ENCODE results near the gene SH3RF3. TPM values are rescaled to one million over a fixed set of nuclear protein-coding genes. Genes with fewer than 3 reads are reported as not detected.

Gene SH3RF3
- total RNA-seq, 2 experiments from 2014 or later = 1.8 to 2.0 TPM

DNA sequence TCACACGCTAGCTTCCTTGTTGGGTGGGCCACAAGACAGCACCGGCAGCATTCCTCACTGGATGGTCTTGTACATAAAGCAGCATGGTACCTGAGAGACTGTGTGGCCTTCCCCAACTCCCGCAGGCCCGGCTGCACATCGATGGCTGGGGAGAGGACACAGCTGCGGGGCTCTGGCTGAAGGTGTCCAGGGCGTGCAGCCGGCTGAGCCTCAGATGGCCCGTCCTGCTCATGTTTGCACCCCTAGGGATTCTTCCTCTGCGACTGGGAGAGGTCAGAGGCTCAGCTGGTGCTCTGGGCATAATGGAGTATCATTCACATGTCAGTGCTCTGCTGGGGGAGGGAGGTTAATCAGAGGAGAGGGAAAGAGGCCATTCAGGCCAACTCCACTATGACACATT, 276.9 kb downstream of the SH3RF3 start:
- Mint-ChIP-seq H3K36me3 (ENCODE audit: low read depth) (no peaks in the 10 kb centered on the region), H3K27ac (no peak overlapping the region), H3K27me3 (ENCODE audit: low read depth) (no peaks in the 10 kb centered on the region), H3K9me3 (no peaks in the 10 kb centered on the region), H3K4me1 (ENCODE audit: low read depth) (peaks cover 11% of the 10 kb centered on the region), H3K4me3 (no peak overlapping the region)
- intact Hi-C loops (cut with micrococcal nuclease) = no loop called here
- CTCF ChIA-PET = no interaction called here
- no peak for DNase-seq

DNA sequence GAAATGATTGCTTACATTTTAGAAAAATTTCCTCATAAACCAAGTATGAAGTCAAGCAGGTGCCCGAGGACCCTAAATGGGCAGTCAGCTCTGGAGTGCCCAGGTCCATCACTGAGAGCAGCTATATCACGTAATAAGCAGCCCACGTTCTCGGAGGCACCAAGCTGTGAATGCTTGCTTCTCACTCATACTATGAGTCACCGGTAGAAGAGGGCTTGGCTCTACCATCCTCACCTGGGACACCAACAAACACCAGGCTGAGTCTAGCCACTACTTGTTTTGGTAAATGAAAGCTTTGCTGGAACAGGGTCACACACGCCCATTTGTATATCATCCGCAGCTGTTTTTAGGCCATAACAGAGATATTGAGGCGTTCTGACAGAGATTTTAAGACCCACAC, 277.3 kb downstream of the SH3RF3 start:
- Mint-ChIP-seq H3K27me3 (ENCODE audit: low read depth) (no peaks in the 10 kb centered on the region), H3K4me3 (no peak overlapping the region), H3K36me3 (ENCODE audit: low read depth) (no peaks in the 10 kb centered on the region), H3K9me3 (no peaks in the 10 kb centered on the region), H3K4me1 (ENCODE audit: low read depth) (peaks cover 11% of the 10 kb centered on the region), H3K27ac (no peak overlapping the region)
- CTCF ChIA-PET = interaction anchor here (1.2 kb wide), 1 partner anchor 104 kb away, joined by 5 read pairs; no protein-coding TSS in a partner anchor
- intact Hi-C loops (cut with micrococcal nuclease) = no loop called here
- DNase-seq = no peak

DNA sequence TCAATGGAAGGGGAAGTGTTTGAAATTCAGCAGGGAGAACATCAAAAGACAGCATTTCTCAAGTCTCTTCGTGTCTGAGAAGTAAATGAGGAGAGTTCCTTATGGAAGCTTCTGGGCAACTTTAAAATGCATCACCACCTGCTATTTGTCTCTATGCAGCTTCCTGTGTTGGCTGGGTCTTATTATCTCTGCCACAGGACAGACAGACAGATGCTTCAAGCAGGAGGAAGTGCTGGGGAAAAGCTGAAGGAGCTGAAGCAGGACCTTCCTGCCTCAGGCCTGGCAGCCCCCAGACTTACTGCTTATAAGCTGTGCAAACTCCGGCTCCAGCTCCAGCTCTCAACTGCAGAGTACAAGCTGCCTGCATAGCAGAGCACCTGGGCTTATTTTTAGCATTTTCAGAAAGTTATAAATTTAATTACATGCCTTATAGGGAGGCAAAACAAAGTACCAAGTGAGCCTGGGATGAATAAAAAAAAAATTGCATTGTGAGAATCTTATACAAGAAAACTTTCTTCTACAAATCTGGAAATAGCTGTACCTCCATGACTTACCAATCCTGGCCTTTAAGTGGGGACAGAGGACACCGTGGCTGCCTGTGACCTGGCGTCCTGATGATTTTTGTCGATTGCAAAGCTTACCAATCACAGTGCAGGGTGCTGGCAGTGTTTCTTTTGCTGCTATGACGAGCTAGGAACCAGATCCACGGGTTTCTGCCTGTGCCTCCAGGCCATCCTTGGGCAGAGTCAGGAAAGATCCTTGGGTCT, 278.5 kb downstream of the SH3RF3 start:
- H3K27ac Mint-ChIP-seq = no peak overlapping the region

DNA sequence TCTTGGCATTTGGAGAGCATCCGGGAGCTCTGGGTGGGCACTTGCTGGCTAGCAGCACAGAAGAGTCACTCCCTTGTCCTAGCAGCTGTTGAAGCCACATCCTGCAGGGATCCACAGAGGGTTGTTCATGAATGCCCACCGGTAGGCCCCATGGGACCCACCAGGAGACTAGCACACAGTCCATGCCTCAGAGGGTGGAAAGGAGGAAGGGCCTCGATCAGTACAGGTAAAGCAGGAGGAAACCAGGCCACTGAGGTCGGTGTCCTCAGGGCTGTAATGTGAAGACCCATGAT, 279.0 kb downstream of the SH3RF3 start:
- Mint-ChIP-seq H3K36me3 (ENCODE audit: low read depth) (no peaks in the 10 kb centered on the region), H3K27me3 (ENCODE audit: low read depth) (no peaks in the 10 kb centered on the region), H3K4me3 (no peak overlapping the region), H3K27ac (no peak overlapping the region), H3K4me1 (ENCODE audit: low read depth) (peaks cover 9% of the 10 kb centered on the region), H3K9me3 (no peaks in the 10 kb centered on the region)
- intact Hi-C loops (cut with micrococcal nuclease) = no loop called here
- CTCF ChIA-PET = interaction anchor here (0.7 to 1.7 kb wide), 2 partner anchors 13 to 126 kb away, joined by 3 to 4 read pairs; no protein-coding TSS in a partner anchor
- DNase-seq = no peak

More for the DNA sequence above, 278.5 kb downstream of the SH3RF3 start:
- intact Hi-C loops (cut with micrococcal nuclease) = no loop called here
- H3K9me3 Mint-ChIP-seq = no peaks in the 10 kb centered on the region
- no peaks in the 10 kb centered on the region for H3K27me3 Mint-ChIP-seq (ENCODE audit: low read depth)
- H3K4me1 Mint-ChIP-seq (ENCODE audit: low read depth) = peaks cover 11% of the 10 kb centered on the region
- CTCF ChIA-PET = interaction anchor here (0.7 to 1.7 kb wide), 3 partner anchors 13 to 126 kb away, joined by 3 to 5 read pairs (median 4); no protein-coding TSS in a partner anchor
- no peaks in the 10 kb centered on the region for H3K36me3 Mint-ChIP-seq (ENCODE audit: low read depth)
- H3K4me3 Mint-ChIP-seq = no peak overlapping the region
- DNase-seq = no peak

DNA sequence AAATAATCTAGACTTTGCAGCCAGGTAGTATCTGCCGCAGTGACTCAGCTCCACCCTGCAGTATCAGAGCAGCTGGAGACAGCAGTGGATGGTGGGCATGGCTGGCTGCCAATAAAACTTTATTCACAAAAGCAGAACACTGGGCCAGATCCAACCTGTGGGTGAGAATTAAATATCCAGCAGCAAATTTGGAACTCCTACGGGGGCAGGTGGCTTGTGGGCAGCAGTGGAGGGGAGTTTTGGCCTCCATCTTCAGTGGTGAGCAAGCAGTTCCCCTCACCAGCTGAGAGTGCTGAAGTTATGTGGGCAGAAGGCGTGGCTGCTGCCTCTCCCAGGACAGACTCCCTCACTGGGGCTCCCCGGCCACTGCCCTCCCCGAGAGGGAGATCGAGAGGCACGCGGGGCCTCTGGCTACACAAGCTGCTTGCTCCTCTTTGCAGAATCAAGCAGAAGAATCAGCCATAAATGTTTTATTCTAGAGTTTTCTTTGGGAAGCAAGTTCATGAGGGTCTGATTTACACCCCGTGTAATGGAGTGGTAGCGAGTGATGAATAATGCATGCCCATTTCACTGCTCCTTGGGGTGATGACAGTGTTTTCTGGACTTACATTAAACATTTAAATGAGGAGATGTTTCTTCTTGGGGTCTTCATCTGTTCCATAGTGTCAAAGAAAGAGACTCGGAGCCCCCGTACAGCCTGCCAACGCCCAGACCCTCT, 280.5 kb downstream of the SH3RF3 start:
- intact Hi-C loops (cut with micrococcal nuclease) = no loop called here

DNA sequence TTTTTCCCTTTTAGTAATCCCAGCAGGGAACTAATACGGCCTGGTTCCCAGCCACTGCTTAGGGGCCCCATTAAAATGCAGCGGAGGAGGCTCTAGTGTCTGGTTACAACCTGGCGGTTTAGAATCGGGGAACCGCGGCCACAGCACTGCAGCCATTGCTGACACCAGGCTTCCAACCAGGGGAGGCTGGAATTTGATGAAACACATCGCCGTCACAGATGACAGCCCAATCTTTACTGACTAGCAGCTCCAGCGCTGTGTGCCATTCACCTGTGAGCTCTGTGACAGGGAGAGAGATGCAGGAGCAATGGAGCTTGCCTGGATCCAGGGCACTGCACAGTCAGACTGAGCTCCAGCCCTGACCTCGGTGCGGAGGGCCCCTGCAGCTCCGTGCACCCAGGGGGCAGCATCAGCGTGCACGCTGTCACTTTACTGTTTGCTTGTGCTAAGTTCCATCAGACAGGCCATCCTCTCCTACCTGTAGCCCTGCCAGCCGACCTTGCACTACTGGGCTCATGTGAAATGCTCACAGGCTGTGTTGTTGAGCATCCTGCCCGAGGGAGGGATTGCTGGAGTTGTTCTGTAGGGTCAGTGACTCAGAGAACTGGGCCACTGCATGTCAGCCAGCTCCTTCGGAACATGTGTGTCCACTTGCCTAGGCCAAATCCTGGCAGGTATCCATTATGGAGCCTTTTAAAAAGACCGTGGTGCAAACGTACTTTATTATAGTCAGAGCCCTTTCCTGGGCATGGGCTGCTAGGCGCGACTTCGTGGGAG, 281.2 kb downstream of the SH3RF3 start:
- Mint-ChIP-seq H3K36me3 (ENCODE audit: low read depth) (no peaks in the 10 kb centered on the region), H3K27me3 (ENCODE audit: low read depth) (no peaks in the 10 kb centered on the region), H3K27ac (no peak overlapping the region), H3K4me3 (no peak overlapping the region), H3K4me1 (ENCODE audit: low read depth) (no peaks in the 10 kb centered on the region), H3K9me3 (no peaks in the 10 kb centered on the region)
- intact Hi-C loops (cut with micrococcal nuclease) = no loop called here
- CTCF ChIA-PET = no interaction called here
- no peak for DNase-seq

More for the DNA sequence above, 280.5 kb downstream of the SH3RF3 start:
- H3K36me3 Mint-ChIP-seq (ENCODE audit: low read depth) = no peaks in the 10 kb centered on the region
- CTCF ChIA-PET = no interaction called here
- H3K27me3 Mint-ChIP-seq (ENCODE audit: low read depth) = no peaks in the 10 kb centered on the region
- no peak overlapping the region for H3K4me3 Mint-ChIP-seq
- H3K4me1 Mint-ChIP-seq (ENCODE audit: low read depth) = no peaks in the 10 kb centered on the region
- no peak for DNase-seq
- H3K27ac Mint-ChIP-seq = no peak overlapping the region
- H3K9me3 Mint-ChIP-seq = no peaks in the 10 kb centered on the region

DNA sequence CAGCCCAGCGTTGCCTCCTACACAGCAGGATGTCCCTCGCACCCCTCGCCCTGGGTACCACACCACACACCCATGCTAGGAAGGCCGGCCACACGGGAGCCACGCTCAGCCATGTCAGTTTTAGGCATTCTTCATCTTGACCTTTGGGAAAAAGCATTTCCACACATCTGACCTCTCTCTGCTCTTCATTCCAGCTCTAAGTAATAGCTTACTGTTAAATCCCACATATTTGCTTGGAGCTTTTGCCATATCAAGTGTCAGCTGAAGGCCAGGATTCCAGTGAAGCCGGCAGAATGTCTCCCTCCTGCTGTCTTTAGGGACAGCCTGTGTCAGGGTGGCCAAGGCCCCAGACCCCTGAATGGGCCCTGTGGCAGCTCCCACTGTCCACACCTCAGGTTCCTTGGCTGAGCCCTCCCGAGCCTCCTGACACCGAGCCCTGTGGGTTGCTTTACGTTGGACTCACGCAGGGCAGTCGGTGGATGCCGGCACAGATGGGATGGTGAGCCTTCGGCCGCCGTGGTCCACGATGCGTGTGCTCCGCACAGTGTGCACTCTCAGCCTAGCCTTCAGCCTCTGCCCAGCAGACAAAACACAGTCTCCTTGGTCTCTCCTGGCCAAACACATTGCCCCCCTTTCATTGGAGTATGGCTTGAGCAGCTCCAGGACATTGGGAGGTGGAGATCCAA, 282.8 kb downstream of the SH3RF3 start:
- CTCF ChIA-PET = no interaction called here
- intact Hi-C loops (cut with micrococcal nuclease) = no loop called here
- Mint-ChIP-seq H3K27ac (no peak overlapping the region), H3K27me3 (ENCODE audit: low read depth) (no peaks in the 10 kb centered on the region), H3K9me3 (no peaks in the 10 kb centered on the region), H3K36me3 (ENCODE audit: low read depth) (no peaks in the 10 kb centered on the region), H3K4me1 (ENCODE audit: low read depth) (no peaks in the 10 kb centered on the region), H3K4me3 (no peak overlapping the region)
- no peak for DNase-seq

DNA sequence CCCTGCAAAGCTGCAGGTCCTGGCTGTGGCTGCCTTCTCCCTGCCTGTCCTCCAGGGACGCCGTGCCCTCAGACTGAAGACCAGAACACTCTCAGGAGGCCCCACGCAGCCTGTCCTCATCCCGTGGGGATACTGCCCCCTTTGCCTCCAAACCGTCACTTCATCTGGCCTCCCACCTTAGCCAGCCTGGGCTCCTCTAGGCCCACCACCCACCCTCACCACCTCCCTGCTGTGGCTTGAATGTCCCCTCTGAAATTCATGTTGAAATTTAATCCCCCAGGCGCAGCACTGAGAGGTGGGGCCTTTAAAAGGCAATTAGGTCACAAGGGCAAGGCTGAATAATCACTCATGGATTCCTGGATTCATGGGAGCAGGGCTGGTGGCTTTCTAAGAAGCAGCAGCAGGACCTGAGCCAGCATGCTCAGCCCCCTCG, 286.6 kb downstream of the SH3RF3 start:
- DNase-seq = no peak
- Mint-ChIP-seq H3K9me3 (no peaks in the 10 kb centered on the region), H3K4me1 (ENCODE audit: low read depth) (no peaks in the 10 kb centered on the region), H3K36me3 (ENCODE audit: low read depth) (no peaks in the 10 kb centered on the region), H3K27ac (no peak overlapping the region), H3K27me3 (ENCODE audit: low read depth) (no peaks in the 10 kb centered on the region), H3K4me3 (no peak overlapping the region)
- CTCF ChIA-PET = no interaction called here
- intact Hi-C loops (cut with micrococcal nuclease) = no loop called here

DNA sequence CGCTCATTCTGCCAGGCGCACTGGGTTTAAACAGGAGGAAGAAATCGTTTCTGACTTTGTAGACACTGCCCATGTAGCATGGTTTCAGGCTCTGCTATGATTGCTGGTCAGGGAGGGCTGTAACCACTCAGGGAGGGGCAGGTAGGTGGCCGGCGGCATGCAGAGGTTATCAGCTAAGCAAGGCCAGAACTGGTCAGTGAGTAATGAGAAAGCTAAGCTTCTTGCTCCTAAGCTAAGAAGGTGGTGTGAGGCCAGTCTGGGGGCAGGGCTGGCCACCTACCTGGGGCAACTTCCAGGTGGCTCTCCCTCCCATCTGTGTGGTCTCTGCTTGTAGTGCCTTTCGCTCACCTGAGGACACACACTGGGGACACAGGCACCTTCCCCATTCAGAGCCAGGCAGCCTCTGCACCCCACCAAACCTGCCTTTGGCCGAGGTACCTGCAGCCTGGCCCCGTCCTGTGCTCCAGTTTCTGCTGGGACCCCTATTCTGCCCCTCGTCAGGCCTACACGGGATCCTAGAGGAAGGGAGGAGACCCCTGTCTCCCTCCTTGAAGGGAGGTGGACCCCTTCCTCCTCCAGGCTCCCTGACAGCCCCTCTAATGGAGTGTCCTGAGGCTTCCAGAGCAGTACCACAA, 288.8 kb downstream of the SH3RF3 start:
- CTCF ChIA-PET = no interaction called here
- Mint-ChIP-seq H3K27me3 (ENCODE audit: low read depth) (no peaks in the 10 kb centered on the region), H3K36me3 (ENCODE audit: low read depth) (no peaks in the 10 kb centered on the region), H3K27ac (no peak overlapping the region), H3K9me3 (no peaks in the 10 kb centered on the region), H3K4me1 (ENCODE audit: low read depth) (no peaks in the 10 kb centered on the region), H3K4me3 (no peak overlapping the region)
- intact Hi-C loops (cut with micrococcal nuclease) = no loop called here
- no peak for DNase-seq

DNA sequence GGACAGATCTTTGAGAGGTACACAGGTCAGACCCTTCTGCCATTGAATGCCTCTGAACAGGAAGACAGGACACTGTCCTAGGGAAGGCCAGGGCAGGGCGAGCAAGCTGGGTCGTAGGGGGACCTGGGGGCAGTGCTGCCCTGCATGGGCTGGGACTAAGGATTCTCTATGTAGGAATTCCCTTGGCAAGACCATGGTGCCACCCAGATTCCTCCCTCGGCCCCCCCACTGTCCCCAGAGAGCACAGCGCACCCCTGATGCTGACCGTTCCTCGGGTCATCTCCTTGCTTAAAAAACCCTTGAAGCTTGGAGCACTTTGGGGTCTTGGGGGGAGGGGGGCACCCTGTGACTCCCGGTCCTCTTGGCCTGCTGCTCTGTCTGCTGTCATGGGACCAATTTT, 289.7 kb downstream of the SH3RF3 start:
- intact Hi-C loops (cut with micrococcal nuclease) = no loop called here
- DNase-seq = no peak
- Mint-ChIP-seq H3K27ac (no peak overlapping the region), H3K27me3 (ENCODE audit: low read depth) (no peaks in the 10 kb centered on the region), H3K4me1 (ENCODE audit: low read depth) (no peaks in the 10 kb centered on the region), H3K9me3 (no peaks in the 10 kb centered on the region), H3K4me3 (no peak overlapping the region), H3K36me3 (ENCODE audit: low read depth) (no peaks in the 10 kb centered on the region)
- CTCF ChIA-PET = no interaction called here

DNA sequence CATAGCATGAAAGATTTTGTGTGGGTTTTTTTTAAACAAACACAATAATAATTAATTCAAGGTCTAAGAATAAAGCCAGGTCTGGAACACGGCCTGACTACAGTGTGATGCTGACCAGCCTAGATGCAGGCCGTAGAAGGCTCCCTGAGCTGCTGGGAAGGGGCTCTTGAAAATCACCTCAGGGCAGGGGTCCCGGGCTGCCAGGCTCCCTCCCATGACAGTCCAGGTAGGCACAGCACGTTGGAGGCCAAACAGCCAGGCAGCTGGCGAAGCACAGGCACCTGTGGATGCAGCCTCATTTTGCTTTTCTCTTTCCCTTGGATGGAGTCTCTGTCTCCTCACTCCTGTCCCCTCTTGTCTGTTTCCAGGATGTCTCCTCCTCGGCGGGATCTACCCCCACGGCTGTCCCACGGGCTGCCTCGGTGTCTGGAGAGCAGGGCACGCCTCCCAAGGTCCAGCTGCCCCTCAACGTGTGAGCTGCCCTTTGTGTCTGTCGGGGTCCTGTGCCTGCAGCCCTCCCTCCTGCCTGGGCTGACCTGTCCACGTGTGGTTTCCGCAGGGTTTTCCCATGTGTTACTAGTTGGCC, 290.3 kb downstream of the SH3RF3 start:
- Mint-ChIP-seq H3K27ac (no peak overlapping the region), H3K4me3 (no peak overlapping the region), H3K4me1 (ENCODE audit: low read depth) (no peaks in the 10 kb centered on the region), H3K36me3 (ENCODE audit: low read depth) (no peaks in the 10 kb centered on the region), H3K27me3 (ENCODE audit: low read depth) (no peaks in the 10 kb centered on the region), H3K9me3 (no peaks in the 10 kb centered on the region)
- intact Hi-C loops (cut with micrococcal nuclease) = no loop called here
- DNase-seq = no peak
- CTCF ChIA-PET = no interaction called here
